Left cardiac atrium (tissue), 4 donors: ENCODE data around the gene PRMT1. TPM values are rescaled to one million over a fixed set of nuclear protein-coding genes. Genes with fewer than 3 reads are reported as not detected.
A peak's percentile ranks its signal among the peaks of the same experiment; 100 is the strongest.

Source experiments
- ATAC-seq, 2 donors: fragments of 200-7000 bp; cut with Tn5 transposase; one replicate each; pipeline ENCODE4 v1.9.1; 2020; ENCODE audit warnings: mild to moderate bottlenecking in 2 of 2, moderate library complexity in 2 of 2
- DNase-seq: peaks from one replicate; pipeline ENCODE4 v3.0.0-alpha.2; 2020
- intact Hi-C, 2 donors: fragments of 100-400 bp; cut with DNase I; formaldehyde crosslinking; loops; one replicate each; pipeline versions ENCODE4 v1.14.1 to v1.15.1; 2022 to 2023
- total RNA-seq, 2 donors: library from RNA; stranded (reverse); fragmentation: NEBNext Ultra II Directional; extraction: Animal tissue kit (Norgen Biotek cat#: 25700); gene quantifications; one replicate each; pipeline ENCODE4 v1.2.1, GENCODE V29; 2021
- donor health status: DM: no; HTN: yes; CAD: no.
- donor health status: DM: no; HTN: yes; CAD: no; lungs with severe emphysema.
- donor health status: DM: yes; HTN: yes; CAD: no.
- donor health status: Dilated cardiomyopathy.

PRMT1 gene
- total RNA-seq, 2 donors from 2014 or later: 137 to 159 TPM

DNA sequence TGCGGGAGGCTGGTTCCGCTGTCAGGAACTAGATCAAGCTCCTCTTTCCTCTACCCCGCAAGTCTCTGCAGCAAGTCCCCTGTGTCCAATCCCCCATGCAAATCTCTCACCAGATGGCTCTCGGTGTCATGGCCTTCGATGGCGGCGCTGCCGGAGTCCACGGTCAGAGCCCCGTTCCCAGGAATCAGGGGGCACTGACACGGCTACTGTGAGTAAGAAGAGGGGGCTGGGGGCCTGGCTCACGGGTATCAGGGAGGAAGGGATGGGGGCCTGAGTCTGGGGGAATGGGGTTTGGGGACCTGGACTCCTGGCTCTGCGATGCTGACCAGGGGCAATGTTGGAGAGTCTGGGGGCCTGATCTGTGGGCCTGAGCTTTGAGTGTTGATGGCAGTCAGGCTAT is 31.1 kb upstream of the PRMT1 start:
- ATAC-seq (no peak), DNase-seq (no peak)
- intact Hi-C loops: no loop called here

DNA sequence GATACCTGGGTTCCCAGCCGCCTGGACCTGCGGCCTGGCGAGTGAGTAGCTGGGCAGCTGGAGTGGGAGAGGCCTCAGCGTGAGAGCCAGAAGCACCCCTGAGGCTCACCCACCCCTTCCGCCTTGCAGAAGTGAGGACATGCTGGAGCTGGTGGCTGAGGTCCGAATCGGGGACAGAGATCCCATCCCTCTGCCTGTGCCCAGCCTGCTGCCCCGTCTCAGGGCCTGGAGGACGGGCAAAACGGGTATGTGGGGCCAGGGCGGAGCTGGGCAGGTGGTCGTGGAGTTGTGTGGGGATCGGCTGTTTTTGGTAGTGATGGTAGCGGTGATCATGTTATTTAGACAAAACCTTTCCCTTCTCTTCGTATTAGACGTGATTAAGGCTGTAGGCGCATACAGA is 30.5 kb upstream of the PRMT1 start:
- DNase-seq: no peak
- ATAC-seq: no peak
- intact Hi-C loops: no loop called here

DNA sequence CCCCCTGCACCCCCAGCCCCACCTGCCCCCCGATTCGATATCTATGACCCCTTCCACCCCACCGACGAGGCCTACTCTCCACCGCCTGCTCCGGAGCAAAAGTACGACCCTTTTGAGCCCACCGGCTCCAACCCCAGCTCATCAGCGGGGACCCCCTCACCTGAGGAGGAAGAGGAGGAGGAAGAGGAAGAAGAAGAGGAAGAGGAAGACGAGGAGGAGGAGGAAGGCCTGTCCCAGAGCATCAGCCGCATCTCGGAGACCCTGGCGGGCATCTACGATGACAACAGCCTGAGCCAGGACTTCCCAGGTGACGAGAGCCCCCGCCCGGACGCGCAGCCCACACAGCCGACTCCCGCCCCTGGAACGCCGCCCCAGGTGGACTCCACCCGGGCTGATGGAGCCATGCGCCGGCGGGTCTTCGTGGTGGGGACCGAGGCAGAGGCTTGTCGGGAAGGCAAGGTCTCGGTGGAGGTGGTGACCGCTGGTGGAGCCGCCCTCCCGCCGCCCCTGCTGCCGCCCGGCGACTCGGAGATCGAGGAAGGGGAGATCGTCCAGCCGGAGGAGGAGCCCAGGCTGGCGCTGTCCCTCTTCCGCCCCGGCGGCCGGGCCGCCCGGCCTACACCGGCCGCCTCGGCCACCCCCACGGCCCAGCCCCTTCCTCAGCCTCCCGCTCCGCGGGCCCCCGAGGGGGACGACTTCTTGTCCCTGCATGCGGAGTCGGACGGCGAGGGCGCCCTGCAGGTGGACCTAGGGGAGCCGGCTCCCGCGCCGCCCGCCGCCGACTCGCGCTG is 25.8 kb upstream of the PRMT1 start:
- DNase-seq (no peak), ATAC-seq (no peak)
- intact Hi-C loops: no loop called here

DNA sequence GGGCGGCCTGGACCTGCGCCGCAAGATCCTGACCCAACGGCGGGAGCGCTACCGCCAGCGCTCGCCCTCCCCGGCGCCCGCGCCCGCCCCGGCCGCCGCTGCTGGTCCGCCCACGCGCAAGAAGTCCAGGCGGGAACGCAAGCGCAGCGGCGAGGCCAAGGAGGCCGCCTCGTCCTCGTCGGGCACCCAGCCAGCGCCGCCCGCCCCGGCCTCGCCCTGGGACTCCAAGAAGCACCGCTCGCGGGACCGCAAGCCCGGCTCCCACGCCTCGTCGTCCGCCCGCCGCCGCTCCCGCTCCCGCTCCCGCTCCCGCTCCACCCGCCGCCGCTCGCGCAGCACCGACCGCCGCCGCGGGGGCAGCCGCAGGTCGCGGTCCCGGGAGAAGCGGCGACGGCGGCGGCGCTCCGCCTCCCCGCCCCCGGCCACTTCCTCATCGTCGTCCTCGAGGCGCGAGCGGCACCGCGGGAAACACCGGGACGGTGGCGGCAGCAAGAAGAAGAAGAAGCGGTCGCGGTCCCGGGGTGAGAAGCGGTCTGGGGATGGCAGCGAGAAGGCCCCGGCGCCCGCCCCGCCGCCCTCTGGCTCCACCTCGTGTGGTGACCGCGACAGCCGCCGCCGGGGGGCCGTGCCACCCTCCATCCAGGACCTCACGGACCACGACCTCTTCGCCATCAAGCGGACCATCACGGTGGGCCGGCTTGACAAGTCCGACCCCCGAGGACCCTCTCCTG is 25.1 kb upstream of the PRMT1 start:
- ATAC-seq (no peak), DNase-seq (no peak)
- intact Hi-C loops: no loop called here

DNA sequence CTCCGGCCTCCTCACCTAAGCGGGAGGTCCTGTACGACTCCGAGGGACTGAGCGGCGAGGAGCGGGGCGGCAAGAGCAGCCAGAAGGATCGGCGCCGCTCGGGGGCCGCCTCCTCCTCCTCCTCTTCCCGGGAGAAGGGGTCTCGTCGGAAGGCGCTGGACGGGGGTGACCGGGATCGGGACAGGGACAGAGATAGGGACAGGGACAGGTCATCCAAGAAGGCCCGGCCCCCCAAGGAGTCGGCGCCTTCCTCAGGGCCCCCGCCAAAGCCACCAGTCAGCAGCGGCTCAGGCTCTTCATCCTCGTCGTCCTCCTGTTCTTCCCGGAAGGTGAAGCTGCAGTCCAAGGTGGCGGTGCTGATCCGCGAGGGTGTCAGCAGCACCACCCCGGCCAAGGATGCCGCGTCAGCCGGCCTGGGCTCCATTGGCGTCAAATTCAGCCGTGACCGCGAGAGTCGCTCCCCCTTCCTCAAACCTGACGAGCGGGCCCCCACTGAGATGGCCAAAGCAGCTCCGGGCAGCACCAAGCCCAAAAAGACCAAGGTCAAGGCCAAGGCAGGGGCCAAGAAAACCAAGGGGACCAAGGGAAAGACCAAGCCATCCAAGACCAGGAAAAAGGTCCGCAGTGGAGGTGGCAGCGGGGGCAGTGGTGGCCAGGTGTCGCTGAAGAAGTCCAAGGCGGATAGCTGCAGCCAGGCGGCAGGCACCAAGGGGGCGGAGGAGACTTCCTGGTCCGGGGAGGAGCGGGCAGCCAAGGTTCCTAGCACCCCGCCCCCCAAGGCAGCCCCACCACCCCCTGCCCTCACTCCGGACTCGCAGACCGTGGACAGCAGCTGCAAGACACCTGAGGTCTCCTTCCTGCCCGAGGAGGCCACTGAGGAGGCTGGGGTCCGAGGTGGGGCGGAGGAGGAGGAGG is 24.3 kb upstream of the PRMT1 start:
- DNase-seq: no peak
- intact Hi-C loops: no loop called here

DNA sequence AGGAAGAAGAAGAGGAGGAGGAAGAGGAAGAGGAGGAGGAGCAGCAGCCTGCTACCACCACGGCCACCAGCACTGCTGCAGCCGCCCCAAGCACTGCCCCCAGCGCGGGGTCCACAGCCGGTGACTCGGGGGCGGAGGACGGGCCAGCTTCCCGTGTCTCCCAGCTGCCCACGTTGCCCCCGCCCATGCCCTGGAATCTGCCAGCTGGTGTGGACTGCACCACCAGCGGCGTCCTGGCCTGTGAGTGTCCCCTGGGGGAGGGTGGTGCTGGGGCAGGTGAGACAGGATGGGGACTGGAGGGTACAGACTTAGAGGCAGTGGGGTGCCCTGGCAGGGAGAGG is 23.6 kb upstream of the PRMT1 start:
- no peak for ATAC-seq
- intact Hi-C loops: no loop called here
- DNase-seq: no peak

More for the DNA sequence above, 24.3 kb upstream of the PRMT1 start:
- no peak for ATAC-seq

DNA sequence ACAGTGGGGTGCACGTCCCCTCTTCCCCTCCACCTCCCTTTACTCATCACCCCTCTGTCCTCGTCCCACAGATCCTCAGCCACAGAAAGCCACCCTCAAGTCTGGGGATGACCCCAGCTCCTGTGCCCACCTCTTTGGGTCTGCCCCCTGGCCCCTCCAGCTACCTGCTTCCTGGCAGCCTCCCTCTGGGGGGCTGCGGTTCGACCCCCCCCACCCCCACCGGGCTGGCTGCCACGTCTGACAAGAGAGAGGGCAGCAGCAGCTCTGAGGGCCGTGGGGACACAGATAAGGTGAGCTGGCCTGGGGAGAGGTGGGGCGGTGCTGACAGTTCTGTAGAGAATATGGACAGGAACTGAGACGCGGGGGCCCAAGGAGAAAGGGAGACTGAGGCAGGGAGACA is 22.5 kb upstream of the PRMT1 start:
- intact Hi-C loops: no loop called here
- DNase-seq: no peak
- no peak for ATAC-seq

DNA sequence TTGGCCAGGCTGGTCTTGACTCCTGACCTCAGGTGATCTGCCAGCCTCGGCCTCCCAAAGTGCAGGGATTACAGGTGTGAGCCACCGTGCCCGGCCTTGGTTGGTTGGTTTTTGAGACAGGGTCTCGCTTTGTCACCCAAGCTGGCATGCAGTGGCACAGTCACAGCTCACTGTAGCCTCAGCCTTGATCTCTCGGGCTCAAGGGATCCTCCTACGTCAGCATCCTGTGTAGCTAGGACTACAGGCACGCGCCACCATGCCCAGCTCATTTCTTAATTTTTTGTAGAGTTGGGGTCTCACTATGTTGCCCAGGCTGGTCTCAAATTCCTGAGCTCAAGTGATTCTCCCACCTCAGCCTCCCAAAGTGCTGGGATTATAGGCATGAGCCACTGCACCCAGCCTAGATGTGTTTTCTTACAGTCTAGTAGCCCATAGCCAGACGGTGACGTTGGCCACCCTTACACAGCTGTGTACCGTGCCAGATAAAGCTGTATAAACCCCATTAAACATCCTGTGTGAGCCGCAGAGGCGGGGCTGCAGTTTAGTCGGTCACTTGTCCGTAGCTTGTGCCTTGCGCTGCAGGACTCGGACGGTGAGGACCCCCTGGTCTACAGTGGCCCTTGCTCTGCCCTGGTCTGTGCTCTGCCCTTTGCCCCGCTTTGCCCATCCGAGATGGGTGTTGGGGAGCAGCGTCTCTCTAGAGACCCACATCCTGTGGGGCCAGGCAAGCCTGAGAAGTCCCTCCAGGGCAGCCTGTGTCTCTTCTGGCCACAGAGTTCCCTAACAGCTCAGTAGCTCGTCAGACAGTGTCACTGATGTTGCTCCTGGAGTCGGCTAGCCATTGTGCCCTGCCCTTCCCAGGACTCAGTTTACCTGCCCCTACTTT is 21.3 kb upstream of the PRMT1 start:
- DNase-seq: no peak
- ATAC-seq: no peak
- intact Hi-C loops: no loop called here

DNA sequence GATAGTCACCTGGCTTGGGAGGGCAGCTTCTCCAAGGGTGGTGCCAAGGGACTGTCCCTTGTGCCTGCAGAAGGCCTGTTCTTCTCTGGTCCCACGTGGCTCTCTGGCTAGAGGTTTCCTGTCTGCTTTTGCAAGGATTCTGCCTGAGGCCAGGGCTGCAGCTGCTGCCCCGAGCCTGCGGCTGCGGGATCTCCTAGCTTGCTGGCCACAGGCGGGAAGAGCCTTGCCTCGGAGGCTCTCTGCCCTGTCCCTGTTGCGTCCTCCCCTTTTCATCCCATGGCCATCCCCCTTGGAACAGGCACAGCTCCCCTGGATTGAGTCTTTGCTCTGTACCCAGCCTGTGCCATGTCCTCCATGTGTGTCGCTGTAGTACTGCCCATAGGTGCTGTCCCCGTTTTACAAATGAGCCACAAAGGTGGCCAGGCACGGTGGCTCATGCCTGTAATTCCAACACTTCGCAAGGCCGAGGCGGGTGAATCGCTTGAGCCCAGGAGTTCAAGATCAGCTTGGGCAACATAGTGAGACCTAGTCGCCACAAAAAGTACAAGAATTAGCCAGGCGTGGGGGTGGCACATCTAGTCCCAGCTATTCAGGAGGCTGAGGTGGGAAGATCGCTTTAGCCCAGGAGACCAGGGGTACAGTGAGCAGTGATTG is 20.5 kb upstream of the PRMT1 start:
- no peak for DNase-seq
- intact Hi-C loops: no loop called here

DNA sequence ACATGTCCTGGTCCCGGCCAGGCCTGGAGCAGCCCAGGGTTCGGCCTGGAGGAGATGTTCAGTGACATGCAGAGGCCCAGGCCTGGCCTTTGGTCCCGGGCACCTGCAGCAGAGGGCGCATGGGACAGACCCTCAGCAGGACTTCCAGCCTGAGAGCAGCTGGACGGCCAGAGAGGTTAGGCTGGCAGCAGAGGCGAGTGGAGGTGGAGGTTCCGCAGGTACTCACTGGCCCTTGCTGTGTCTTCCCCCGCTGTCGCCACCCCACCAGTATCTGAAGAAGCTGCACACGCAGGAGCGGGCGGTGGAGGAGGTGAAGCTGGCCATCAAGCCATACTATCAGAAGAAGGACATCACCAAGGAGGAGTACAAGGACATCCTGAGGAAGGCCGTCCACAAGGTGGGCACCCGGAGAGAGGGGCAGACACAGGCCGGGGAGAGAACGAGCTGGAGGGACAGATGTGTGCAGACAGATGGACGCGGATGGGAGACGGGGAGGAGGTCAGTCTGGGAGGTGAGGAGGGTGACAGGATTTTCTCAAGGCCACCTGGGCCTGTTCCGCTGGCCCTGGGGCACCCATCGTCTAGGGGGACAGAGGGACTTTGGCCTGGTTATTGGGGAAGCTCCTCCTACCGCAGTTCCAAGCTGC is 19.5 kb upstream of the PRMT1 start:
- intact Hi-C loops: no loop called here
- ATAC-seq (no peak), DNase-seq (no peak)

More for the DNA sequence above, 20.5 kb upstream of the PRMT1 start:
- no peak for ATAC-seq

DNA sequence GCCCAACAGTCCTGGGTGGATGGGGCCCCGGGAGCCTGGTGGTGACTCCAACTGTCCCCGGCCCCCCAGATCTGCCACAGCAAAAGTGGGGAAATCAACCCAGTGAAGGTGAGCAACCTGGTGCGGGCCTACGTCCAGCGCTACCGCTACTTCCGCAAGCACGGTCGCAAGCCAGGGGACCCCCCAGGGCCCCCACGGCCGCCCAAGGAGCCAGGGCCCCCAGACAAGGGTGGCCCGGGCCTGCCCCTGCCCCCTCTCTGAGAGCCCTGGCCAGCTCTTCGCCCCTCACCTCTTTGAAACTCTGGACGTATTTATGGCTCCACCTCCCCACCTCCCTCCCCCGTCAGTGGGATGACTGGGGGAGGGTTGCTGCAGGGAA is 18.9 kb upstream of the PRMT1 start:
- no peak for DNase-seq
- intact Hi-C loops: no loop called here
- ATAC-seq: no peak

DNA sequence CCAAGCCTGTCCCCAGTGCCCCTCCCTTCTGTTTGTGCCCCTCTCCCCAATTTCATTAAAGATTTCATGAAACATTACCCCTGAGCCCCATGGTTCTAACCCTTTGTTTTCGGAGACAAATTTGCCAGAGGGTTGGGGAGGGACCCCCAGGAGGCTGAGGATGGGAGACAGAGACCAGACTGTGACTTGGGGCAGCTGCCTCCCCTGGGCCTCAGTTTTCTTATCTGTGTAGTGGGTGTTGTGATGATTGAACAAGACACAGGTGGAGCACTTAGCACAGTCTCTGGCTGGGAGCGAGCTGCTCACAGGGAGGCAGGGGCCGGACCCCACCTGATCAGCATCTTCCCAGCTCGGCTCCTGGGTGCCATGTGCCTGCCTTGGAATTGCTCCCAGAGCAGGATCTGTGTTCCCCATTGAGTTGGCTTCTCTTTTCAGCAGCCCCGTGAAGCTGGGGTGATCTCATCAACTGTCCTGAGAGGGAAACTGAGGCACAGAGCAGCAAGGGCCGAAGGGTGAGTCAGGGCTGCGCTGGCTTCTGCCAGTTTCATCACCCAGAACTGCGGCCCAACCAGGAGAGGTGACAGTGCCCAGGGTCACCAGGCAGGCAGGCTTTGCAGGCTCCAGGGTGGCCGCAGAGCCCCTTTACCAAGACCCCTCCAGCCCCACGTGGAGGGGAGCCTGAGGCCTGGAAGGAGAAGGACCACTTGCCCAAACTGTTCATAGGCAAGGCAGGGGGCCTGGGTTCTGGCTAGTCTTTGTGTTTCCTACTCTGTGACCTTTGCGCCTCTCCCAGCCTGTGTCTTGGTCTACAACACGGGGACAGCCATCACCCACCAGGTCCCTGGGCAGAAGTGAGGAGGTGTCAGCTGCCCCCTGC is 18.3 kb upstream of the PRMT1 start:
- intact Hi-C loops: no loop called here
- DNase-seq: no peak
- no peak for ATAC-seq

DNA sequence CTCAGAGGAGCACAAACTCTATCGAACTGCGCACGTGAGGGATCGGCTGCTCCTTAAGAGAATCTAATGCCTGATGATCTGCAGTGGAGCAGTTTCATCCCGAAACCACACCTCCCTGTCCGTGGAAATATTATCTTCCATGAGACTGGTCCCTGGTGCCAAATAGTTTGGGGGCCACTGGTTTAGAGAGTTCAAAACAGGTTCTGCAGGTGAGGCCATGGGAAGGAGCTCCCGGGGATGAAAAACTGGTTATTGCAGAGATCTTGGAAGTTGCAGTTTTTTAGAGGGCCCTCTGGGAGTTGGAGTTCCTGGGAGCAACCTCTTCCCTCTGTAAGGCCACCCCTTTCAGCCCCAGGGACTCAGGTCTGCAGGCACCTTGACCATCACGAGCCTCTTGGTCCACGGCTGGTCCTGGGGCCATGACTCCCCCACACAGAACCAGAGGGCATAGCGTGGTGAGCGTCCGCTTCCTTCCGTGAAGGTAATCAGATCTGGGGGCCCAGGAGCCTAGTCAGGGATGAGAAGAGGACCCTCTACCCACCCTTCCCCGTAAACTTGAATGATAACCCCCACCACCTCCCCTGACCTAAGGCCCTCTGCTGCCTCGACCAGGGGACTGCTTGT is 16.6 kb upstream of the PRMT1 start:
- intact Hi-C loops: no loop called here
- ATAC-seq (no peak), DNase-seq (no peak)

DNA sequence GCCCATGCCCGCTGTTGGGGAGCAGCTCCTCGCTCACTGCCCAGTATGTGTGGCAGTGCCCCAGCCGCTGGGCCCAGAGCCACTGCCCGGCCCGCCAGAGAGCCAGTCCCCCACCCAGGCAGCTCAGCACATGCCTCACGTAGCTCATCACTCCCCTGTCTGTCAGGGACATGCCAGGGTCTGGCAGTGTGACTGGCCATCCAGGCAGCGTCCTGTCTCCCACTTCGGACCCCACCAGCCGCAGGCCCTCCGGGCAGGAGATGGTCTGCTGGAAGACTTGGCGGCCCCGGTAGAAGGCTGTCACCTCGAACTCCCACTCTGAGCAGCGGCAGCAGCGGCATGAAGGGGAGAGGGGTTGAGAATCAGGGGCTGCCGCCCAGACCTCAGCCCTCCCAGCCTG is 15.1 kb upstream of the PRMT1 start:
- intact Hi-C loops: no loop called here
- DNase-seq (no peak), ATAC-seq (no peak)

DNA sequence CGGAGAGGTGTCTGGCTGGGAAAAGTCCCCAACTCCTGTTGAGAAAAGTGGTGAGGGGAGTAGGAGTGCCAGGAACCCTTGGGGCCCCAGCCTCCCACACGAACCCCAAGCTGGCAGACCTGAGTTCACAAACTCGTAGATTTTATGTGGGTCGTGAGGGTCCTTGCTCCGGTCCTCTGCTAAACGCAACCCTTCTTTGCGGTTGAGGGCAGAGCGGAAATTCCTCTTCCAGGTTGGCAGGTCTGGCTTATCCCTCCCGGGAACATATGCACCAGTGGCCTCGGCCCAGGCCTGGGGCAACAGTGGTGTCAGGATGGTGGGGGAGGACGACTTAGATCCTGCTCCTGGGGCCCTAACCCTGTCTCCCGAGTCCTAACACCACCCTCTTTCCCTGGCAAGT is 13.8 kb upstream of the PRMT1 start:
- intact Hi-C loops: no loop called here
- no peak for ATAC-seq
- DNase-seq: no peak

DNA sequence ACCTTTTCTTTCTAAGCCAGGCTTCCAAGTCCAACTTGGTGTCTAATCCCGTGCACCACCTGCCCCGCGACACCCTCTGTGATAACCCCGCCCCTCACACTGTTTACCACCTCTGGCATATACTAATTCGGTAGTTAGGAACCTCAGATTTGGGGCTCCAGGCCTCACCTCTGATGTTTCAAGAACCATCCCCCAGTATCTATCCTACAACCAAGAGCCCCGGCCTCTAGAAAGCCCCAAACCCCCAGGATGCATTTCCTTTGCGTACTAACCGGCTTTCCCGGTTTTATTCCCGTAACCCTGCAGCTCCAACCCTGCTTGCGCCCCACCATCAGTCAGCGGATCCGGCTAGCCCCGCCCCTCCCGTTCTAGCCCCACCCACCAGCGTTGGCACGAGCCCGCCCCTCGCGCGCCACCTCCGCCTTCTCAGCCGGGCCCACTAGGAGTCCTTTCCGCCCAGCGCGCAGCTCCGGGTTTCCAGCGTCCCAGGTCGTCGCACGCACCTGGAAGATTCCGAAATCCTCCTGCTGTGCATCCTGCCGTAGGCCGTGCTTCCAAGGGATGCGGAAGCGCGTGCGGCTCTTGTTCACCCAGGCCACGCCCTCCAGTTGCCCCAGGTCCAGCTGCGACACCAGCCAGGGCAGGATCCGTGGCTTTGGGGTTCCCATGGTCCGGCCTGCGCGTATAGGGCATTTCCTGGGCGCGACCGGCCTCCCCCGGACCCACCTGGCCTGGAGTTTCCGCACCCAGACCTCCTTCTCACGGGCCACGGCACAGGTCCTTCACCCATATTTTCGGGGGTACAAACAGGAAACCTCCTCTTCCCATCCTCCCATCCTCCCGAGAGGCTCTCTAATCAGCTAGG is 12.7 kb upstream of the PRMT1 start:
- intact Hi-C loops: no loop called here
- peak; percentile 92 for DNase-seq
- ATAC-seq: peak; percentile 84 to 85
